SK-N-DZ (cell line): Measurements from ENCODE around the gene SLC12A8.

Source experiments
- small RNA-seq, 2 experiments: library from RNA; depleted of rRNA; stranded (forward); fragments of <200 nt; gene quantifications; one replicate each; pipeline ENCODE3, GENCODE V24; 2014

Gene SLC12A8

Small RNA genes lying within 50 kb of the gene (small RNA-seq; reads per million reads assigned to genes)
- gene MIR5092: 0 reads per million in 2 experiments
- 0 reads per million in 2 experiments for gene RNA5SP137
- 0 reads per million in 2 experiments for gene RNU6-230P
